DND-41 (cell line): Measurements from ENCODE around the gene SECTM1.

Source experiments
- ATAC-seq: fragments of 200-7000 bp; cut with Tn5 transposase; 3 replicates; pipeline ENCODE4 v1.9.1; 2021; ENCODE audit warnings: low read depth; ENCODE audit not compliant: insufficient read depth
- DNase-seq: peaks from one replicate; pipeline ENCODE4 v3.0.0-alpha.2; 2020
- H2AFZ ChIP-seq: 2 replicates; pipeline ENCODE4 v1.6.0; 2012; ENCODE audit warnings: low read depth, low read length
- H3K27ac ChIP-seq: 2 replicates; pipeline ENCODE4 v1.5.1; 2012; ENCODE audit warnings: low read length, inconsistent platforms
- H3K27me3 ChIP-seq: fragments of 200-600 bp; sonication (generic); 2 replicates; pipeline ENCODE4 v1.6.0; 2012; ENCODE audit warnings: low read length, mild to moderate bottlenecking, inconsistent platforms; ENCODE audit not compliant: insufficient read depth, poor library complexity
- H3K36me3 ChIP-seq: 2 replicates; pipeline ENCODE4 v1.5.1; 2012; ENCODE audit warnings: low read length, inconsistent platforms; ENCODE audit not compliant: insufficient read depth
- H3K4me1 ChIP-seq: 2 replicates; pipeline ENCODE4 v1.5.1; 2012; ENCODE audit warnings: mild to moderate bottlenecking, low read length; ENCODE audit not compliant: insufficient read depth
- H3K4me2 ChIP-seq: 2 replicates; pipeline ENCODE4 v1.6.0; 2012; ENCODE audit warnings: mild to moderate bottlenecking, moderate library complexity, low read length, inconsistent platforms; ENCODE audit not compliant: insufficient read depth
- H3K4me3 ChIP-seq, 2 experiments: fragments of 200-600 bp in 1 of 2; shearing (Covaris generic) in 1 of 2; 2 replicates each; pipeline ENCODE4 v1.5.1; 2012 to 2016; ENCODE audit warnings: inconsistent platforms in 2 of 2, low read length in 2 of 2, mild to moderate bottlenecking in 2 of 2, low read depth in 1 of 2, moderate library complexity in 1 of 2
- H3K79me2 ChIP-seq: 2 replicates; pipeline ENCODE4 v1.6.0; 2012; ENCODE audit warnings: low read length, inconsistent platforms; ENCODE audit not compliant: insufficient read depth
- H3K9ac ChIP-seq: 2 replicates; pipeline ENCODE4 v1.6.0; 2012; ENCODE audit warnings: low read depth, mild to moderate bottlenecking, inconsistent platforms, low read length, moderate library complexity
- H3K9me3 ChIP-seq: 2 replicates; pipeline ENCODE4 v1.5.1; 2012; ENCODE audit warnings: low read length, moderate library complexity, mild to moderate bottlenecking, inconsistent platforms; ENCODE audit not compliant: insufficient read depth, severe bottlenecking
- H4K20me1 ChIP-seq: 2 replicates; pipeline ENCODE4 v1.6.0; 2012; ENCODE audit warnings: low read length; ENCODE audit not compliant: insufficient read depth
- CTCF ChIP-seq: IDR thresholded peaks from 2 replicates; pipeline ENCODE4 v1.5.1; 2012; ENCODE audit warnings: borderline replicate concordance, low read length, moderate library complexity, mild to moderate bottlenecking; ENCODE audit not compliant: poor library complexity, severe bottlenecking; ENCODE audit errors: extremely low read depth
- EZH2 ChIP-seq: IDR thresholded peaks from 3 replicates; pipeline ENCODE4 v1.6.1; 2012; ENCODE audit warnings: borderline replicate concordance, low read depth, mild to moderate bottlenecking, moderate library complexity, low read length, inconsistent platforms; ENCODE audit not compliant: severe bottlenecking

SECTM1 gene

DNA sequence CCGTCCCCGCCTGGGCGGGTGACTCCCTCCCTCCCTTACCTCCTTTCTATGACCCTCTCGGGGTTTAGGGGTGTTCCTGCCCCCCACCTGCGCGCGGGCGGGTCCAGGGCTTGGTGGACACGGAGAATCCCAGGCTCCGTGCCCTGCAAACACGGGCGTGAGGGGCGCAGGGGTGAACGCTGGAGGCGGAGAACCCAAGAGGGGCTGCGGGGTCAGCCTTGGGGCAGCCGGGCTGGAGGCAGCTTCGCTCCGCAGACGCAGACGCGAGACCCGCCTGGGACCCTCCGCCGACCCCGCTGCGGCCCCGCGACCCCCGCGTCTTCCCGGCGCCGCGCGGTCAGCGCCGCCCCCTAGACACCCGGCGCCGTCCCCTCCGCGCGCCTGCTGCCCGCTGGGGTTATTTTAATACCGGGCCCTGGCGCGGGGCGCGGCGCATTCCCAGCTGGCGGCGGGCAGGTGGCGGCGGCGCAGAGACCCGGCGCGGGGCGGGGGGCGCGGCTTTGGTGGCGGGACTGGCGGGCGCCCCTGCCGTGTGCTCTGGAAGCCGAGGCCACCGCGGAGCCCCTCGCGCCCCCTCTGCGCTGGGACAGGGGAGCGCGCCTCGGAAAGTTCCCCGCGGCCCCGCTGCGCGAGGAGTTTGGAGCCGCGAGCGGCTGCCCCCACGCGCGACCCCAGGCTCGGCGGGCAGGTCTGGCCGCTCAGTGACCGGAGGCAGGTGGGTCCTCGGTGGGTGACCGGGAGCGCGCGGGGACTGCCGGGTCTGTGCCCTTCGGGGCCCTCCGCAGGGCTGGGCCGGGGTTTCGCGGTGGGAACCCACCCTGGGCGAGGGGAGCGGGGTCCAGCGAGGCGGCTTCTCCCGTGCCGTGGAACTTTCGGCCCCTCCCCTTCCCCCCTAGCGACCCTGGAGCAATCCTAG is 38.0 kb upstream of the SECTM1 start, which contains the start of gene UTS2R:
UTS2R (plus strand) TSS at position 433 of the 916 bp plus-strand sequence. CDS start 2,560 bp downstream, outside the sequence.
- H3K36me3 ChIP-seq, result no peaks in the 10 kb centered on the region
- H3K4me3 ChIP-seq, result no peak within 1 kb of the TSS
- H3K4me2 ChIP-seq, result no peak within 1 kb of the TSS
- TF ChIP-seq EZH2, result no peak
- no peak for TF ChIP-seq CTCF
- no peaks in the 10 kb centered on the region for H3K9me3 ChIP-seq
- peaks cover 19% of the 10 kb centered on the region; the same call in 1 of the 2 replicates for H3K4me1 ChIP-seq
- H4K20me1 ChIP-seq, result no peaks in the 10 kb centered on the region
- H3K27ac ChIP-seq, result no peak within 1 kb of the TSS
- H3K27me3 ChIP-seq, result no peaks in the 10 kb centered on the region
- DNase-seq (no peak), ATAC-seq (no peak)
- H3K79me2 ChIP-seq, result no peaks in the 10 kb centered on the region
- no peak within 1 kb of the TSS for H2AFZ ChIP-seq
- H3K9ac ChIP-seq, result no peak within 1 kb of the TSS

GRCh38 chr17:82370471-82371332 is 37.1 kb upstream of the SECTM1 start:
- Histone ChIP-seq H2AFZ (no peak overlapping the region), H3K27me3 (no peaks in the 10 kb centered on the region), H3K4me2 (no peak overlapping the region), H3K27ac (no peak overlapping the region), H3K4me3 (no peak overlapping the region), H4K20me1 (no peaks in the 10 kb centered on the region), H3K36me3 (no peaks in the 10 kb centered on the region), H3K9ac (no peak overlapping the region), H3K9me3 (no peaks in the 10 kb centered on the region), H3K79me2 (no peaks in the 10 kb centered on the region), H3K4me1 (peaks cover 24% of the 10 kb centered on the region; the same call in 1 of the 2 replicates)
- TF ChIP-seq CTCF (no peak), EZH2 (no peak)
- no peak for DNase-seq
- ATAC-seq, result no peak

DNA sequence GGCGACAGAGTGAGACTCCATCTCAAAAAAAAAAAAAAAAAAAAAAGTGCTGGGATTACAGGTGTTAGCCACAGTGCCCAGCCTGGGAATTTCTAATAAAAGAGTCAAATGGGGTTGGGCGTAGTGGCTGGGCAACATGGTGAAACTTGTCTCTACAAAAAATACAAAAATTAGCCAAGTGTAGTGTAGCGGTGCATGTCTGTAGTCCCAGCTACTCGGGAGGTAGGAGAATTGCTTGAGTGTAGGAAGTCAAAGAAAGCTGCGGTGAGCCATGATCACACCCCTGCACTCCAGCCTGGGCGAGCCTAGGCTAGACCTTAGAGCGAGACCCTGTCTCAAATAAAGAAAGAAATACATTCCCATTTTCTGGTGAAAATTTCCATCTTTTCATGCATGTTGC is 35.6 kb upstream of the SECTM1 start:
- H3K4me3 ChIP-seq, result no peak overlapping the region
- H3K4me2 ChIP-seq, result no peak overlapping the region
- peaks cover 27% of the 10 kb centered on the region; the same call in 1 of the 2 replicates for H3K4me1 ChIP-seq
- no peak overlapping the region for H2AFZ ChIP-seq
- H3K79me2 ChIP-seq, result no peaks in the 10 kb centered on the region
- no peaks in the 10 kb centered on the region for H3K9me3 ChIP-seq
- no peak for ATAC-seq
- H3K27me3 ChIP-seq, result no peaks in the 10 kb centered on the region
- H3K27ac ChIP-seq, result no peak overlapping the region
- TF ChIP-seq EZH2 (no peak), CTCF (no peak)
- no peaks in the 10 kb centered on the region for H3K36me3 ChIP-seq
- H3K9ac ChIP-seq, result no peak overlapping the region
- no peak for DNase-seq
- no peaks in the 10 kb centered on the region for H4K20me1 ChIP-seq
